ENCODE measurements around the gene PYGM. TPM values are rescaled to one million over a fixed set of nuclear protein-coding genes. Genes with fewer than 3 reads are reported as not detected.

PYGM gene
- total and polyA plus RNA-seq, 4 experiments from 2014 or later: 0.38 to 11.3 (median 10.7) TPM; not detected in 1

DNA sequence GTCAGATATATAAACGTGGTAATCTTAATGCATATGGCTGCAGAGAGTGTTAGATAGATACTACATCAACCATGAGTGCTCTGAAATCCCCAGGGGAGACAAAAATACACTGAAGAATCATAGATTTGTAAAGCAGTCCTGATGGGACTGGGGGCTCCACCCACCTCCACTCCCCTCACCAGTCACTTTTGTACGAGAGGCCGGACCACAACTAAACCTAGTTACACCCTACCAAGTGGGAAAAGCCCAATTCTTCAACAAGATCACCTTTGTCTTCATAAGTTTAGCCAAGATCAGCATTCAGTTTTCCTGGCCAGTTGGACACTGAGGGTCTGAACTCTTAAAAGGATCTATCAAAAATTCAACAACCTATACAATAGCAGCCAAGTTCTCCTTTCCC is 17.1 kb upstream of the PYGM start:
- Mint-ChIP-seq H3K9me3 (peaks cover 0 to 10% (median 0%) of the 10 kb centered on the region in 8 donors), H3K4me3 (peak overlapping the region; percentile 89 to 96 (median 94)), H3K4me1 (peaks cover 57 to 88% (median 69%) of the 10 kb centered on the region in 4 donors), H3K27me3 (peaks cover 0 to 4% of the 10 kb centered on the region in 2 donors), H3K36me3 (peaks cover 55 to 64% of the 10 kb centered on the region in 2 donors), H3K27ac (peak overlapping the region; percentile 93 to 98 (median 95))
- ChIA-PET POLR2A (ENCODE audit: partially characterized antibody) (interaction anchor here (0.6 to 33.1 kb wide), 10 partner anchors 12 to 798 kb away, joined by 3 to 1500 read pairs (median 11); partner anchors contain the start of genes ARL2, MAP4K2, MEN1 and PPP2R5B), CTCF (ENCODE audit: partially characterized antibody) (interaction anchor here (1.1 to 4.1 kb wide), 8 partner anchors 9 to 88 kb away, joined by 3 to 37 read pairs (median 4); partner anchors contain the start of genes PYGM and RASGRP2)
- H3K4me3 ChIP-seq (ENCODE audit: low read length in 2 of 2): peak overlapping the region; percentile 94 to 98
- peaks cover 75% of the 10 kb centered on the region for H3K4me1 ChIP-seq (ENCODE audit: insufficient read depth, low read length)
- intact Hi-C loops (cut with micrococcal nuclease): loop anchor here (2.0 to 10.0 kb wide), 2 partner anchors 14 to 532 kb away; partner anchors contain the start of genes FKBP2 and PPP1R14B
- peak overlapping the region; percentile 73 for H3K27ac ChIP-seq (ENCODE audit: low read depth, low read length)
- DNase-seq: peak in 1 of 5 donors; percentile 35
- H3K9me3 ChIP-seq (ENCODE audit: control insufficient read depth in 1 of 2, low read length in 2 of 2): no peaks in the 10 kb centered on the region
- H3K36me3 ChIP-seq (ENCODE audit: insufficient read depth, low read length): peaks cover 55% of the 10 kb centered on the region
- no peaks in the 10 kb centered on the region for H3K27me3 ChIP-seq (ENCODE audit: insufficient read depth, low read length)

DNA sequence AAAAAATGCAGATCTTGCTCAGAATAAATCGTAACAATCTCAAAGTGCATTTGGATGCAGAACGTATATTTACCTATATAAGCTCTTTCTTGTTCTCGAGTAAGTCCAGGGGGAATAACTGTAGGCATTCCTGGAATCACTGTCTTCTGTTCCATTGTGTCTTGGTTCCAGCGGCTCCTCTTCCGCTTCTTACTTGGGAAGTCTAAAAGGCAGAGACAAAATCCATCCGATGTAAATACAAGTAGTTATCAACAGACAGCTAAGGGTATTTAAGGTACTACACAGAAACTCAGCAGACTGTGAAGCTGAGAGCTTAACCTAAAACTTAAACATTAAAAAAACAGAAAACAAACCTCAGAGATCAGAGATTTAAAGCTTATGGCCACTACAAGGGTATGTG is 16.7 kb upstream of the PYGM start:
- peaks cover 60 to 93% (median 73%) of the 10 kb centered on the region in 4 donors for H3K4me1 Mint-ChIP-seq
- Histone ChIP-seq H3K4me1 (ENCODE audit: insufficient read depth, low read length) (peaks cover 80% of the 10 kb centered on the region), H3K27me3 (ENCODE audit: insufficient read depth, low read length) (no peaks in the 10 kb centered on the region), H3K9me3 (ENCODE audit: control insufficient read depth in 1 of 2, low read length in 2 of 2) (no peaks in the 10 kb centered on the region), H3K4me3 (ENCODE audit: low read length in 2 of 2) (peak overlapping the region; percentile 94 to 98), H3K27ac (ENCODE audit: low read depth, low read length) (peak overlapping the region; percentile 73), H3K36me3 (ENCODE audit: insufficient read depth, low read length) (peaks cover 60% of the 10 kb centered on the region)
- peaks cover 0 to 4% of the 10 kb centered on the region in 2 donors for H3K27me3 Mint-ChIP-seq
- POLR2A ChIA-PET (ENCODE audit: partially characterized antibody): interaction anchor here (0.6 to 33.1 kb wide), 9 partner anchors 9 to 798 kb away, joined by 3 to 1500 read pairs (median 5); partner anchors contain the start of genes MAP4K2, MEN1, PPP2R5B and PYGM
- CTCF ChIA-PET (ENCODE audit: partially characterized antibody): interaction anchor here (0.7 to 4.1 kb wide), 9 partner anchors 8 to 88 kb away, joined by 3 to 37 read pairs (median 4); partner anchors contain the start of genes PYGM and RASGRP2
- peak overlapping the region; percentile 89 to 96 (median 94) for H3K4me3 Mint-ChIP-seq
- peak in 1 of 5 donors; percentile 15 for DNase-seq
- peaks cover 60 to 68% of the 10 kb centered on the region in 2 donors for H3K36me3 Mint-ChIP-seq
- H3K27ac Mint-ChIP-seq: peak overlapping the region; percentile 93 to 98 (median 95)
- peaks cover 0 to 10% (median 0%) of the 10 kb centered on the region in 8 donors for H3K9me3 Mint-ChIP-seq
- intact Hi-C loops (cut with micrococcal nuclease): loop anchor here (2.0 to 10.0 kb wide), 2 partner anchors 14 to 532 kb away; partner anchors contain the start of genes FKBP2 and PPP1R14B

DNA sequence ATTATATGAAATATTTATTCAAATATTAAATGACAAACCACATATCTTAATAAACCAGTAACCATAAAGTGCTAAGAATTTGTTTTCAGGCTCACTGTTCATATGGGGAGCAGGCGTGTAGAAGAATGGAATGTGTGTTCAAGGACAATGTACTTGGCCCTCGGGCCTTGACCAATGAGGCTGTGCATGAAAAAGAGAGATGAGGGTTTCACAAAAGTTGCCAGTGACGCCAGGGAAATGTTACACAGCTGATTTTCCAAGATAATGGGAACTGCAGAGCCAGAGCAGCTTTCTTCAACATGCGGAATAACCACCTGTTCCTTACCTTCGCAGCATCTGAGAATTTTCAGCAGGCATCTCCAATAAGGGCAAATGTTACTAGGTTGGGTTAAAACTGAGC is 14.4 kb upstream of the PYGM start:
- H3K27ac ChIP-seq (ENCODE audit: low read depth, low read length): no peak overlapping the region
- H3K9me3 ChIP-seq (ENCODE audit: control insufficient read depth in 1 of 2, low read length in 2 of 2): no peaks in the 10 kb centered on the region
- intact Hi-C loops (cut with micrococcal nuclease): loop anchor here (10.0 kb wide), 1 partner anchor 529 kb away; the partner anchor contains the start of genes FKBP2 and PPP1R14B
- ChIA-PET POLR2A (ENCODE audit: partially characterized antibody) (interaction anchor here (0.8 to 33.1 kb wide), 6 partner anchors 9 to 85 kb away, joined by 3 to 1500 read pairs (median 6); partner anchors contain the start of genes MEN1, PYGM and RASGRP2), CTCF (ENCODE audit: partially characterized antibody) (interaction anchor here (0.7 to 4.1 kb wide), 7 partner anchors 10 to 343 kb away, joined by 3 to 37 read pairs (median 6); partner anchors contain the start of genes MAP4K2, RASGRP2 and ZNHIT2)
- no peaks in the 10 kb centered on the region for H3K27me3 ChIP-seq (ENCODE audit: insufficient read depth, low read length)
- H3K4me3 ChIP-seq (ENCODE audit: low read length in 2 of 2): no peak overlapping the region
- peaks cover 82% of the 10 kb centered on the region for H3K36me3 ChIP-seq (ENCODE audit: insufficient read depth, low read length)
- peaks cover 0 to 4% of the 10 kb centered on the region in 2 donors for H3K27me3 Mint-ChIP-seq
- peaks cover 58 to 89% (median 74%) of the 10 kb centered on the region in 4 donors for H3K4me1 Mint-ChIP-seq
- peaks cover 81 to 89% of the 10 kb centered on the region in 2 donors for H3K36me3 Mint-ChIP-seq
- DNase-seq: no peak
- peak overlapping the region in 7 of 8 donors; percentile 25 to 96 (median 55) for H3K4me3 Mint-ChIP-seq
- H3K27ac Mint-ChIP-seq: peak overlapping the region in 4 of 7 donors; percentile 25 to 94 (median 58)
- peaks cover 0 to 10% (median 0%) of the 10 kb centered on the region in 8 donors for H3K9me3 Mint-ChIP-seq
- peaks cover 81% of the 10 kb centered on the region for H3K4me1 ChIP-seq (ENCODE audit: insufficient read depth, low read length)

DNA sequence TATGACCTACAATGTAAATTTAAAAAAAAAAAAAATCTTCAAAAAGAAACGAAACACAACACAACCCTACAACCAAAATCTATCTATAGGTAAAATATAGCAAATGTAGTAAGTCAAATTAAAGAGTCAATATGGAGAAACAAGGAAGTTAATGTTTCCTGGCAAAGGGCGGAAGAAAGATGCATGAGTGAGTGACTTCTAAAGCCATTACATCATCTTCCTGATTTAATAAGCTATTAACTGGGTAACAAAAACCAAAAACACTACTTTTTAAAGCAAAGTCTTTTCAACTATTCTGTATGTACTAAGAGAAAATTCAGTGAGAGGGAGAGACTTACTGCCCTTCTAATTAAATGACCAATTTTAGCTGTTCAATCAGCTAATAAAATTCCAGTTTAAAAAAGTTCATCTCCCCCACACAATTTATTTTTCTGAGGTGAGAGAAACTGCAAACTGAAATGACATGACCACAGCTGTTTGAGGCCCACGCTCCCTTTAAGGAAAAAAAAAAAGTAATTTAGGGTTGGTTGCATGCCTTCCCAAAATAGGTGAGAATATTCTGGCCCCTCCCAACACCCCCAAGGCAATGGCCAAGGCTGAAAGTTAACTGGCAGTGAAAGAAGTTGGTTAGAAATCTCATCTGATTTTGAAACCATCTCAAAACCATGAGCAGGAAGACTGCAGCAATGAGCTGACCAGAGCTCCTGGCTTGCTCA is 12.7 kb upstream of the PYGM start:
- Histone ChIP-seq H3K9me3 (ENCODE audit: control insufficient read depth in 1 of 2, low read length in 2 of 2) (no peaks in the 10 kb centered on the region), H3K4me1 (ENCODE audit: insufficient read depth, low read length) (peaks cover 98% of the 10 kb centered on the region), H3K27ac (ENCODE audit: low read depth, low read length) (peak overlapping the region; percentile 9), H3K27me3 (ENCODE audit: insufficient read depth, low read length) (no peaks in the 10 kb centered on the region), H3K36me3 (ENCODE audit: insufficient read depth, low read length) (peaks cover 99% of the 10 kb centered on the region), H3K4me3 (ENCODE audit: low read length in 2 of 2) (no peak overlapping the region)
- H3K27me3 Mint-ChIP-seq: no peaks in the 10 kb centered on the region
- POLR2A ChIA-PET (ENCODE audit: partially characterized antibody): interaction anchor here (1.2 to 33.1 kb wide), 5 partner anchors 7 to 31 kb away, joined by 4 to 1500 read pairs (median 16); partner anchors contain the start of genes MAP4K2, PYGM and RASGRP2
- peak overlapping the region in 7 of 8 donors; percentile 8 to 75 (median 67) for H3K4me3 Mint-ChIP-seq
- intact Hi-C loops (cut with micrococcal nuclease): loop anchor here (10.0 kb wide), 1 partner anchor 528 kb away; the partner anchor contains the start of genes FKBP2 and PPP1R14B
- H3K9me3 Mint-ChIP-seq: peaks cover 0 to 10% (median 0%) of the 10 kb centered on the region in 8 donors
- peaks cover 68 to 98% (median 88%) of the 10 kb centered on the region in 4 donors for H3K4me1 Mint-ChIP-seq
- CTCF ChIA-PET (ENCODE audit: partially characterized antibody): interaction anchor here (0.7 to 3.8 kb wide), 11 partner anchors 9 to 326 kb away, joined by 3 to 16 read pairs (median 3); partner anchors contain the start of gene RASGRP2
- no peak for DNase-seq
- peaks cover 97% of the 10 kb centered on the region in 2 donors for H3K36me3 Mint-ChIP-seq
- peak overlapping the region; percentile 48 to 85 (median 76) for H3K27ac Mint-ChIP-seq

DNA sequence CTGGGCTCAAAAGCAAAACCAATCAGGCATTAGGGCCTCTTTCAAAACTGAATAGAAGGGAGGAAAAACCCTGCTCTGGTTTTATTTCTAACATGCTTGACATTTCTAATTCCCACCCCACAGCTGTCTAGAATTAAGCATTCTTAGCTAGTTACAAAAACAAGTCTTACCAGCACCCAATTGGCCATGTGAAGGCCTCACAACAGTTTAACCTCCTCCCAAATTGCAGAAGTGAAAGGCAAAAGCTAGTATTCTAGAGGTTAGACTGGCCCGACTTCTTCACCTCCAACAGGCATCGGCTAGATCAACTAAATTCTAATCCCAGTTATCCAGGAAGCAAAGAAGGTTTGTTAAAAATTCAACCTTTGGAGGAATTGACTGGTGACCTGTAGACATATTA is 12.1 kb upstream of the PYGM start:
- intact Hi-C loops (cut with micrococcal nuclease): loop anchor here (10.0 kb wide), 1 partner anchor 527 kb away; the partner anchor contains the start of genes FKBP2 and PPP1R14B
- Mint-ChIP-seq H3K27ac (peak overlapping the region in 6 of 7 donors; percentile 48 to 92 (median 64)), H3K27me3 (no peaks in the 10 kb centered on the region), H3K9me3 (peaks cover 0 to 9% (median 0%) of the 10 kb centered on the region in 8 donors), H3K36me3 (peaks cover 95 to 97% of the 10 kb centered on the region in 2 donors), H3K4me3 (peak overlapping the region in 5 of 8 donors; percentile 25 to 75 (median 67)), H3K4me1 (peaks cover 67 to 98% (median 86%) of the 10 kb centered on the region in 4 donors)
- ChIA-PET POLR2A (ENCODE audit: partially characterized antibody) (interaction anchor here (1.2 to 33.1 kb wide), 5 partner anchors 7 to 32 kb away, joined by 4 to 1500 read pairs (median 16); partner anchors contain the start of genes MAP4K2, PYGM and RASGRP2), CTCF (ENCODE audit: partially characterized antibody) (interaction anchor here (0.9 to 3.8 kb wide), 6 partner anchors 9 to 83 kb away, joined by 3 to 16 read pairs (median 4); partner anchors contain the start of gene RASGRP2)
- Histone ChIP-seq H3K4me1 (ENCODE audit: insufficient read depth, low read length) (peaks cover 99% of the 10 kb centered on the region), H3K9me3 (ENCODE audit: control insufficient read depth in 1 of 2, low read length in 2 of 2) (no peaks in the 10 kb centered on the region), H3K36me3 (ENCODE audit: insufficient read depth, low read length) (peaks cover 99% of the 10 kb centered on the region), H3K27me3 (ENCODE audit: insufficient read depth, low read length) (no peaks in the 10 kb centered on the region), H3K27ac (ENCODE audit: low read depth, low read length) (no peak overlapping the region), H3K4me3 (ENCODE audit: low read length in 2 of 2) (no peak overlapping the region)
- DNase-seq: no peak

DNA sequence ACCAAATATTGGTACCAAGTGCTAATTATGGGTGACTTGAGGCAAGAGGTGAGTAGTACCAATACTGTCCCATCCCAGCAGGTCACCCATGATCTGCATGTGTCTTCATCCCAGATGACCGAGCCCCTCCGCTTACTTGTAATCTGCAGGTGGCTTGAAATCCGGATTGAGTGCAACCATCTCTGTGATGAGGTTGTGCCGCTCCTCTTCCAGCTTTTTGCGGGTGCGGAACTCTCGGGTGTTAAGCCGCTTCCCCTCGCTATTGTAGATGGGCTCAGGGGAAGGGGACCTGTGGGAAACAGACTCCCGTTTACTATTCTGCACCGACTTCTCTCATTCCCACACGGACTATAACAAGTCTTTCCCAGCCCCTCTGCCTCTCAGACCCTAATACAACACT is 10.3 kb upstream of the PYGM start:
- H3K27ac Mint-ChIP-seq: peak overlapping the region in 2 of 7 donors; percentile 76 to 78
- Histone ChIP-seq H3K27ac (ENCODE audit: low read depth, low read length) (no peak overlapping the region), H3K4me1 (ENCODE audit: insufficient read depth, low read length) (peaks cover 97% of the 10 kb centered on the region), H3K9me3 (ENCODE audit: control insufficient read depth in 1 of 2, low read length in 2 of 2) (no peaks in the 10 kb centered on the region), H3K36me3 (ENCODE audit: insufficient read depth, low read length) (peaks cover 90% of the 10 kb centered on the region), H3K27me3 (ENCODE audit: insufficient read depth, low read length) (no peaks in the 10 kb centered on the region), H3K4me3 (ENCODE audit: low read length in 2 of 2) (no peak overlapping the region)
- H3K9me3 Mint-ChIP-seq: peaks cover 0 to 7% (median 0%) of the 10 kb centered on the region in 8 donors
- intact Hi-C loops (cut with micrococcal nuclease): loop anchor here (10.0 kb wide), 1 partner anchor 525 kb away; the partner anchor contains the start of genes FKBP2 and PPP1R14B
- DNase-seq: peak in 1 of 5 donors; percentile 19
- peak overlapping the region in 1 of 8 donors; percentile 57 for H3K4me3 Mint-ChIP-seq
- ChIA-PET CTCF (ENCODE audit: partially characterized antibody) (interaction anchor here (1.5 to 3.8 kb wide), 2 partner anchors 13 to 26 kb away, joined by 3 to 16 read pairs; partner anchors contain the start of gene RASGRP2), POLR2A (ENCODE audit: partially characterized antibody) (interaction anchor here (0.5 to 33.1 kb wide), 6 partner anchors 5 to 108 kb away, joined by 3 to 1500 read pairs (median 207); partner anchors contain the start of genes MAP4K2, PYGM, RASGRP2 and SF1)
- H3K36me3 Mint-ChIP-seq: peaks cover 88 to 91% of the 10 kb centered on the region in 2 donors
- H3K27me3 Mint-ChIP-seq: no peaks in the 10 kb centered on the region
- H3K4me1 Mint-ChIP-seq: peaks cover 60 to 96% (median 81%) of the 10 kb centered on the region in 4 donors

Data from CD4-positive, alpha-beta memory T cell (primary cell).